Measurements from ENCODE around the gene HK1. TPM values are rescaled to one million over a fixed set of nuclear protein-coding genes. Genes with fewer than 3 reads are reported as not detected.

Gene HK1
- total RNA-seq, 1 donor from 2014 or later, result 84.0 TPM

DNA sequence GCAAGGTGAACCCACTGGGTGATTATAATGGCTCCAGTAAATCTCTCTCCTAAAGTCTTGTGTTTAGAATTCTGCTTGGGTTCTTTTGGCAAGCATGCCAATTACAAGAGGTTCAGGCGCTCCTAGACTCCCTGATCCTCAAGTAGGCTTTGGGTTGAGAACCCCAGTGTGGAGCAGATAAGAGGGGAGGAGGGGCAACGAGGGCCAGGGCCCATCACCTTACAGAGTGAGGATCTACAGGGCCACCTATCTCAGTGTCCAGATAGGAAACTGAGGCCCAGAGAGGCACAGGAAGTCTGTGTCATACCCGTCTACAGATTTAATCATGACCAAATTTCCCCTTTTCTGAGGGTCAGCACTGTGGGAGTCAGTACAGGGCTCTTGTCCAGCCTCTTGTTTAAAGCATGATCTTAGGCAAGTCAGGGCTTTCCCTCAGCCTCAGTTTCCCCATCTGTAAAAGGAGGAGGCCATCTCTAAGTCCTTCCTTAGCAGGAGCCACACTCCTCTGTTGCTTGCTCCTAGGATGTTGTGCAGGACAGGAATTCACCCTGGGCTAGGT, 134.0 kb downstream of the HK1 start:
- H3K36me3 ChIP-seq, result no peaks in the 10 kb centered on the region
- no peaks in the 10 kb centered on the region for H3K9me3 ChIP-seq
- H3K4me3 ChIP-seq, result no peak overlapping the region
- H3K27me3 ChIP-seq, result no peaks in the 10 kb centered on the region
- H3K27ac ChIP-seq, result no peak overlapping the region
- peaks cover 16% of the 10 kb centered on the region for H3K4me1 ChIP-seq
- intact Hi-C loops (cut with DNase I), result no loop called here
- ATAC-seq, result no peak
- DNase-seq, result no peak
- TF ChIP-seq, protein P1, sequence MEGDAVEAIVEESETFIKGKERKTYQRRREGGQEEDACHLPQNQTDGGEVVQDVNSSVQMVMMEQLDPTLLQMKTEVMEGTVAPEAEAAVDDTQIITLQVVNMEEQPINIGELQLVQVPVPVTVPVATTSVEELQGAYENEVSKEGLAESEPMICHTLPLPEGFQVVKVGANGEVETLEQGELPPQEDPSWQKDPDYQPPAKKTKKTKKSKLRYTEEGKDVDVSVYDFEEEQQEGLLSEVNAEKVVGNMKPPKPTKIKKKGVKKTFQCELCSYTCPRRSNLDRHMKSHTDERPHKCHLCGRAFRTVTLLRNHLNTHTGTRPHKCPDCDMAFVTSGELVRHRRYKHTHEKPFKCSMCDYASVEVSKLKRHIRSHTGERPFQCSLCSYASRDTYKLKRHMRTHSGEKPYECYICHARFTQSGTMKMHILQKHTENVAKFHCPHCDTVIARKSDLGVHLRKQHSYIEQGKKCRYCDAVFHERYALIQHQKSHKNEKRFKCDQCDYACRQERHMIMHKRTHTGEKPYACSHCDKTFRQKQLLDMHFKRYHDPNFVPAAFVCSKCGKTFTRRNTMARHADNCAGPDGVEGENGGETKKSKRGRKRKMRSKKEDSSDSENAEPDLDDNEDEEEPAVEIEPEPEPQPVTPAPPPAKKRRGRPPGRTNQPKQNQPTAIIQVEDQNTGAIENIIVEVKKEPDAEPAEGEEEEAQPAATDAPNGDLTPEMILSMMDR (IDR thresholded peaks at IDR 0.05), result no peak

DNA sequence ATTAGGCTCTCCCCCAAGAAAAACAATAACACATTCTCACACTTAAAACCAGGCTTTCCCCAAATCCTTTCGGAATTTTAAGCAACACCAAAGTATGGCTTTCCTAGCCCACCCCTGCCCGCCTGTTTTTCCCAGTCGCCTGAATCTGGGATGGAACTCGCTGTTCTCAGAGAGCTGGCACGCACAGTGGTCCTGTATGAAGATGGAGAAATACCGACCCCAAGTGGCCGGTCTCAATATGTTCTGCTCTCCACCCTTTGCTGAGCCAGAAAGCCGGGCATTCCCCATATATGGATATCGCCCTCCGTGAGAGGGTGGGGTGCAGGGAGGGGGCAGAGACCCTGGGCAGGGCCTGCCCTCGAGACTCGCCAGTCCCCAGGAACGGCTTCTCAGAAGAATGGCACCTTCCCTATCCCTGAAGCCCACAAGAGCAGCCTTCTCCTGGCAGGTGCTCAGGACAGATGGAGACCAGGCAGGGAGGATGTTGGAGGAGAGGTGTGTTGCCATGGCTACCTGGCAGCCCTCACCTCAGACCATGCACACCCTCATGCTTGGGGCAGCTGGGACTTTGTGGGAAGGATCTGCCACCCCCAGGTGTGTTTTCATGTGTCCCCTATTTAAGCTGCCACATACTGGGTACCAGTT, 135.0 kb downstream of the HK1 start:
- ATAC-seq (peak; percentile 22), DNase-seq (no peak)
- TF ChIP-seq, protein P1 (IDR thresholded peaks at IDR 0.05), result peak; percentile 68
- Histone ChIP-seq H3K27ac (no peak overlapping the region), H3K4me3 (no peak overlapping the region), H3K9me3 (no peaks in the 10 kb centered on the region), H3K27me3 (no peaks in the 10 kb centered on the region), H3K36me3 (no peaks in the 10 kb centered on the region), H3K4me1 (peaks cover 7% of the 10 kb centered on the region)
- intact Hi-C loops (cut with DNase I), result no loop called here

DNA sequence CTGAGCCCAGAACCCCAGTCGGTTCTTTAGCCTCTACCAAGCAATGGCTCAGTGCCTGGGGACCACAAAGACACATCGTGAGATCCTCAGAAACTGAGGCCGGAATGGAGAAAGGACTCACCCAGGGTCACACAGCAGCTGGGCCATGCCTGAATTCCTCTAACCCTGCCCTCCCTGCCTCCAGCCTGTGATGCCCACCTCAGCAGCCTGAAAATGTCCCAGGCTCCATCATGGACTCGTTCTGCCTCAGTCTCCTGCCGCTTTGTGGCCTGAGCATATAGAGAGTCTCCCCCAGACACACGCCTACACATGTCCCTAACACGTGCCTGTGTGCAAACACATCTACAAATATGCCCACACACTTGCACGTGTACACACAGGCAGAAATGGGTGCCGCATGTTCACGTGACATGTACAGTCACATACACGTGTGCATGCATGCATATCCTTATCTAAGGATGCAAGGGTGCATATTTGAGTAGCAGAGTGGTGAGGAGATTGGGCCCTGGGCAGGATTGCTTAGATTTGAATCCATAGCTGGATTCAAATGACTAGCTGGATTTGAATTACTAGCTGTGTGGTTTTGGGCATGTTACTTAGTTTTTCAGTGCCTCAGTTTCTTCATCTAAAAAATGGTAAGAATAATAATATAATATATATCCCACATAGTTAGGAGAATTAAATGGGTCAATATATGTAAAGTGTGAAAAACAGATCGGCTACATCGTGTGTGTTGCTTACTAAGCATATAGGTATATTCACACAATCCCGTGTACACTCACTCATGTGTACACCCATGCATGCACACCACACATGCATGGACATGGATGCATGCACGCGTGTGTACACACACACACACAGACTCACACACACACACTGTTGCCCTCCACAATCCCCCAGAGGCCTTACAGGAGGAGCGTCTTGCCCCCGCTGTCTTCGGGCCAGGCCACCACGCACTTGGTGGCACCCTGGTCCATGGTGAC, 136.0 kb downstream of the HK1 start:
- intact Hi-C loops (cut with DNase I), result no loop called here
- Histone ChIP-seq H3K27ac (no peak overlapping the region), H3K4me3 (no peak overlapping the region), H3K4me1 (peaks cover under 1% of the 10 kb centered on the region), H3K9me3 (no peaks in the 10 kb centered on the region), H3K36me3 (no peaks in the 10 kb centered on the region), H3K27me3 (no peaks in the 10 kb centered on the region)
- ATAC-seq, result no peak
- no peak for DNase-seq
- TF ChIP-seq, protein P1 (IDR thresholded peaks at IDR 0.05), result no peak

DNA sequence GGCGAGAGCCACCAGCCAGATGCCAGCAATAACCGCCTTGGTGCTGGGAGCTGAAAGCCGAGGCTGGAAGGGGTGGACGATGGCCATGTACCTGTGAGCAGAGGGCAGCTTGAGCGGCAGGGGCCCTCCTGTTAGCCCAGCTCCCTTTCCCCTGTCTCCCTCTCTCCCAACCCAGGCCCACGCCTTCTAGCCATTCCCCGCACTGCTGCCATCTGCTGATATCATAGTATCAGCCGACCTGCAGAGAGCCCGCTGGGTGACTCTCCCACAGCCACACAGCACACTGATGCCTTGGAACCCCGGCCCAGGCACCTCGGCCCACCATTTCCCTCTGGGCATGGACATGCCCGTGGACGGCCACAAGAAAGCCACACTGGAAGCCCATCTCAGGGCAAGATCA, 136.8 kb downstream of the HK1 start:
- no peaks in the 10 kb centered on the region for H3K4me1 ChIP-seq
- TF ChIP-seq, protein P1 (IDR thresholded peaks at IDR 0.05), result no peak
- H3K36me3 ChIP-seq, result no peaks in the 10 kb centered on the region
- no peak overlapping the region for H3K27ac ChIP-seq
- no peak overlapping the region for H3K4me3 ChIP-seq
- intact Hi-C loops (cut with DNase I), result no loop called here
- no peak for DNase-seq
- no peaks in the 10 kb centered on the region for H3K27me3 ChIP-seq
- H3K9me3 ChIP-seq, result no peaks in the 10 kb centered on the region
- ATAC-seq, result no peak

DNA sequence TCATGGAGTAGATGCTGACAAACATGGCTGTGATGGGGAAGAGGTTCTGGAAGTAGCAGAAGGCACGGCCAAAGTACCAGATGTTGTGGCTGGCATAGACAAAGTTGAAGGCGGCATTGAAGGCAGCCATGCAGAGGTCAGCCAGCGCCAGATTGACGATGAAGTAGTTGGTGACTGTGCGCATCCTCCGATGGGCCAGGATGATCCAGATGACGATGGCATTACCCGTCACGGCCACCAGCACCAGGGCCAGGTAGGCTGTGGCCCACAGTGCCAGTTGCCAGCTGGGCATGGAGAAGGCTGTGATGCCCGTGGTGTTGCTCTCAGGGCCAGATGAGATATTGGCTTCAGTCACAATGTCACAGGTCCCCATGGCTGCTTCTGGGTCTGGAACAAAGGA, 137.7 kb downstream of the HK1 start:
- no peaks in the 10 kb centered on the region for H3K4me1 ChIP-seq
- intact Hi-C loops (cut with DNase I), result no loop called here
- TF ChIP-seq, protein P1 (IDR thresholded peaks at IDR 0.05), result no peak
- no peaks in the 10 kb centered on the region for H3K36me3 ChIP-seq
- DNase-seq (no peak), ATAC-seq (no peak)
- H3K27me3 ChIP-seq, result no peaks in the 10 kb centered on the region
- H3K27ac ChIP-seq, result no peak overlapping the region
- no peaks in the 10 kb centered on the region for H3K9me3 ChIP-seq
- no peak overlapping the region for H3K4me3 ChIP-seq

Data from upper lobe of right lung (tissue), 1 donor.